OCI-M2 (cell line): Measurements from ENCODE around the gene CNDP1.
A peak's percentile ranks its signal among the peaks of the same experiment; 100 is the strongest.
"Not testable (repeated sequence)": the region's sequence is repeated elsewhere in the genome, so short reads cannot be mapped to it uniquely, and the experiment has no call there.

Experiments used
- DNase-seq: peaks from one replicate; lab custom pipeline; 2025; ENCODE audit not compliant: unreplicated experiment; lab: John Stamatoyannopoulos, UW

Gene CNDP1

GRCh38 chr18:74544898-74545297 is 10.6 kb downstream of the CNDP1 start:
- no peak for DNase-seq

GRCh38 chr18:74546007-74546406 is 11.7 kb downstream of the CNDP1 start:
- no peak for DNase-seq

- DNase-seq: no peak
These were observed 12.6 kb downstream of the CNDP1 start for GRCh38 chr18:74546751-74547530.

GRCh38 chr18:74547860-74548259 is 13.6 kb downstream of the CNDP1 start:
- DNase-seq: no peak

- DNase-seq: no peak
These were observed 15.3 kb downstream of the CNDP1 start for GRCh38 chr18:74549591-74550104.

- no peak for DNase-seq
These were observed 16.6 kb downstream of the CNDP1 start for GRCh38 chr18:74550886-74551285.

- DNase-seq: no peak
These were observed 17.2 kb downstream of the CNDP1 start for GRCh38 chr18:74551452-74551851.

GRCh38 chr18:74551936-74552555 is 17.7 kb downstream of the CNDP1 start:
- DNase-seq: peak; percentile 63

- no peak for DNase-seq
These were observed 21.8 kb downstream of the CNDP1 start for GRCh38 chr18:74556126-74556525.

- no peak for DNase-seq
These were observed 23.8 kb downstream of the CNDP1 start for GRCh38 chr18:74558096-74558495.

- no peak for DNase-seq
These were observed 27.9 kb downstream of the CNDP1 start for GRCh38 chr18:74562131-74562730.

- no peak for DNase-seq
These were observed 28.5 kb downstream of the CNDP1 start for GRCh38 chr18:74562775-74563174.

- no peak for DNase-seq
These were observed 29.7 kb downstream of the CNDP1 start for GRCh38 chr18:74563999-74564398.

GRCh38 chr18:74565164-74565563 is 30.9 kb downstream of the CNDP1 start:
- not testable (repeated sequence) for DNase-seq

GRCh38 chr18:74565993-74566392 is 31.7 kb downstream of the CNDP1 start:
- DNase-seq: not testable (repeated sequence)

GRCh38 chr18:74567822-74568221 is 33.5 kb downstream of the CNDP1 start:
- DNase-seq: no peak

GRCh38 chr18:74569401-74569800 is 35.1 kb downstream of the CNDP1 start:
- no peak for DNase-seq

GRCh38 chr18:74570266-74570665 is 36.0 kb downstream of the CNDP1 start:
- DNase-seq: no peak

- DNase-seq: no peak
These were observed 37.8 kb downstream of the CNDP1 start for GRCh38 chr18:74571895-74572680.

GRCh38 chr18:74573053-74573452 is 38.8 kb downstream of the CNDP1 start:
- no peak for DNase-seq

GRCh38 chr18:74574916-74575315 is 40.6 kb downstream of the CNDP1 start:
- no peak for DNase-seq
